Neural progenitor cell (in vitro differentiated cells): ENCODE results near the gene MIAT. TPM values are rescaled to one million over a fixed set of nuclear protein-coding genes. Genes with fewer than 3 reads are reported as not detected.
A peak's percentile ranks its signal among the peaks of the same experiment; 100 is the strongest.

ENCODE experiments used
- DNase-seq: peaks from one replicate; pipeline ENCODE4 v3.0.0-alpha.2; 2016; ENCODE audit warnings: low spot score
- H2AFZ ChIP-seq: fragments of 200-600 bp; sonication (generic); replicated peaks from 2 replicates; pipeline ENCODE4 v1.6.1; 2016; ENCODE audit warnings: antibody characterized with exemption
- H3F3A ChIP-seq: fragments of 200-600 bp; sonication (generic); 2 replicates; pipeline ENCODE4 v1.6.1; 2016; ENCODE audit warnings: antibody characterized with exemption, low read depth
- H3K27ac ChIP-seq: fragments of 200-600 bp; sonication (generic); 2 replicates; pipeline ENCODE4 v1.5.1; 2016; ENCODE audit warnings: mild to moderate bottlenecking
- H3K27me3 ChIP-seq: fragments of 200-600 bp; sonication (generic); 2 replicates; pipeline ENCODE4 v1.6.1; 2016; ENCODE audit warnings: mild to moderate bottlenecking, moderate library complexity
- H3K36me3 ChIP-seq: fragments of 200-600 bp; sonication (generic); 2 replicates; pipeline ENCODE4 v1.5.1; 2016
- H3K4me1 ChIP-seq: fragments of 200-600 bp; sonication (generic); 2 replicates; pipeline ENCODE4 v1.6.1; 2016; ENCODE audit warnings: mixed run types
- H3K4me2 ChIP-seq: fragments of 200-600 bp; sonication (generic); 2 replicates; pipeline ENCODE4 v1.6.1; 2016
- H3K4me3 ChIP-seq: fragments of 200-600 bp; sonication (generic); 2 replicates; pipeline ENCODE4 v1.5.1; 2016
- H3K79me2 ChIP-seq: fragments of 200-600 bp; sonication (generic); 2 replicates; pipeline ENCODE4 v1.6.1; 2016; ENCODE audit warnings: low read depth
- H3K9ac ChIP-seq: fragments of 200-600 bp; sonication (generic); 2 replicates; pipeline ENCODE4 v1.6.1; 2016
- H3K9me3 ChIP-seq: fragments of 200-600 bp; sonication (generic); 2 replicates; pipeline ENCODE4 v1.5.1; 2016; ENCODE audit warnings: low read depth
- H4K20me1 ChIP-seq: fragments of 200-600 bp; sonication (generic); 2 replicates; pipeline ENCODE4 v1.6.1; 2016; ENCODE audit warnings: low read depth
- H3K27ac Mint-ChIP-seq: 3 replicates; pipeline ENCODE4 v1.8.0; 2021; ENCODE audit warnings: mixed read lengths
- H3K27me3 Mint-ChIP-seq: 2 replicates; pipeline ENCODE4 v1.8.0; 2022; ENCODE audit warnings: low read depth, mild to moderate bottlenecking, inconsistent platforms, moderate library complexity, mixed read lengths; ENCODE audit not compliant: insufficient read depth
- H3K36me3 Mint-ChIP-seq: 3 replicates; pipeline ENCODE4 v1.8.0; 2021; ENCODE audit warnings: mixed read lengths
- H3K4me1 Mint-ChIP-seq: 3 replicates; pipeline ENCODE4 v1.8.0; 2021; ENCODE audit warnings: mixed read lengths
- H3K4me3 Mint-ChIP-seq: 3 replicates; pipeline ENCODE4 v1.8.0; 2021; ENCODE audit warnings: mild to moderate bottlenecking, moderate library complexity, mixed read lengths
- H3K9me3 Mint-ChIP-seq: 3 replicates; pipeline ENCODE4 v1.8.0; 2020; ENCODE audit warnings: mixed read lengths
- CTCF ChIP-seq: fragments of 200-600 bp; sonication (generic); IDR thresholded peaks from 2 replicates; pipeline ENCODE4 v1.5.1; 2017; ENCODE audit warnings: antibody characterized with exemption, mild to moderate bottlenecking
- EZH2 ChIP-seq: fragments of 200-600 bp; sonication (generic); IDR thresholded peaks from 2 replicates; pipeline ENCODE4 v1.6.1; 2017; ENCODE audit warnings: antibody characterized with exemption, mild to moderate bottlenecking, moderate library complexity
- EZH2phosphoT487 ChIP-seq: fragments of 200-600 bp; sonication (generic); IDR thresholded peaks from 2 replicates; pipeline ENCODE4 v1.6.1; 2017; ENCODE audit warnings: antibody characterized with exemption
- total RNA-seq: library from RNA; depleted of rRNA; stranded (reverse); fragments of >200 nt; gene quantifications from 2 replicates; pipeline ENCODE4 v1.2.3, GENCODE V29; 2015; ENCODE audit warnings: low replicate concordance

Gene MIAT
- total RNA-seq, 1 donor from 2014 or later = 262 TPM

- no peak overlapping the region for H3K4me2 ChIP-seq
- no peak overlapping the region for H3K27ac ChIP-seq
- no peak for DNase-seq
- H3K27me3 Mint-ChIP-seq = peaks cover 2% of the 10 kb centered on the region
- no peaks in the 10 kb centered on the region for H3K36me3 ChIP-seq
- no peak for TF ChIP-seq EZH2phosphoT487
- no peak for TF ChIP-seq CTCF
- no peak for TF ChIP-seq EZH2
- H3K9me3 ChIP-seq = peaks cover 6% of the 10 kb centered on the region
- no peak overlapping the region for H3K9ac ChIP-seq
- H3K4me1 Mint-ChIP-seq = peaks cover 24% of the 10 kb centered on the region
- H3K27ac Mint-ChIP-seq = no peak overlapping the region
- H3K4me3 ChIP-seq = no peak overlapping the region
- no peaks in the 10 kb centered on the region for H3K79me2 ChIP-seq
- peaks cover 16% of the 10 kb centered on the region for H3K36me3 Mint-ChIP-seq
- no peaks in the 10 kb centered on the region for H4K20me1 ChIP-seq
- H3K9me3 Mint-ChIP-seq = peaks cover 12% of the 10 kb centered on the region
- H3K4me3 Mint-ChIP-seq = no peak overlapping the region
- no peaks in the 10 kb centered on the region for H3K27me3 ChIP-seq
- peaks cover 15% of the 10 kb centered on the region for H3K4me1 ChIP-seq
- H3F3A ChIP-seq = peaks cover 2% of the 10 kb centered on the region
- no peak overlapping the region for H2AFZ ChIP-seq
These were observed 54.8 kb downstream of the MIAT start for GRCh38 chr22:26712158-26712557.

GRCh38 chr22:26713823-26714449, 56.5 kb downstream of the MIAT start:
- no peak overlapping the region for H3K9ac ChIP-seq
- no peaks in the 10 kb centered on the region for H3K9me3 Mint-ChIP-seq

GRCh38 chr22:26714971-26715370, 57.6 kb downstream of the MIAT start:
- no peaks in the 10 kb centered on the region for H3K9me3 ChIP-seq
- H3K4me2 ChIP-seq = peak overlapping the region; percentile 49
- Mint-ChIP-seq H3K4me3 (no peak overlapping the region), H3K27ac (peak overlapping the region; percentile 8), H3K4me1 (peaks cover 25% of the 10 kb centered on the region), H3K27me3 (no peaks in the 10 kb centered on the region), H3K9me3 (no peaks in the 10 kb centered on the region), H3K36me3 (peaks cover 2% of the 10 kb centered on the region)
- no peaks in the 10 kb centered on the region for H4K20me1 ChIP-seq
- peaks cover 15% of the 10 kb centered on the region for H3K4me1 ChIP-seq
- H3F3A ChIP-seq = peaks cover 2% of the 10 kb centered on the region
- H3K9ac ChIP-seq = no peak overlapping the region
- H3K4me3 ChIP-seq = no peak overlapping the region
- no peaks in the 10 kb centered on the region for H3K79me2 ChIP-seq
- H2AFZ ChIP-seq = peak overlapping the region; percentile 54
- H3K27ac ChIP-seq = no peak overlapping the region
- TF ChIP-seq CTCF = no peak
- no peak for TF ChIP-seq EZH2
- no peak for TF ChIP-seq EZH2phosphoT487
- H3K27me3 ChIP-seq = no peaks in the 10 kb centered on the region
- no peak for DNase-seq
- H3K36me3 ChIP-seq = no peaks in the 10 kb centered on the region

More at GRCh38 chr22:26713823-26714449, 56.5 kb downstream of the MIAT start:
- Mint-ChIP-seq H3K27me3 (no peaks in the 10 kb centered on the region), H3K36me3 (peaks cover 2% of the 10 kb centered on the region), H3K4me1 (peaks cover 25% of the 10 kb centered on the region), H3K27ac (peak overlapping the region; percentile 58), H3K4me3 (no peak overlapping the region)
- H3K4me1 ChIP-seq = peaks cover 15% of the 10 kb centered on the region
- no peaks in the 10 kb centered on the region for H3K79me2 ChIP-seq
- H2AFZ ChIP-seq = peak overlapping the region; percentile 54
- H3K9me3 ChIP-seq = no peaks in the 10 kb centered on the region
- H3F3A ChIP-seq = peaks cover 2% of the 10 kb centered on the region
- peak overlapping the region; percentile 49 for H3K4me2 ChIP-seq
- TF ChIP-seq CTCF (no peak), EZH2 (no peak), EZH2phosphoT487 (no peak)
- H3K27me3 ChIP-seq = no peaks in the 10 kb centered on the region
- no peaks in the 10 kb centered on the region for H3K36me3 ChIP-seq
- H3K27ac ChIP-seq = no peak overlapping the region
- DNase-seq = no peak
- no peaks in the 10 kb centered on the region for H4K20me1 ChIP-seq
- no peak overlapping the region for H3K4me3 ChIP-seq
